Ovary (tissue), 9 donors: ENCODE measurements around the gene LEKR1. TPM values are rescaled to one million over a fixed set of nuclear protein-coding genes. Genes with fewer than 3 reads are reported as not detected.

Experiments used
- DNase-seq, 5 donors: peaks; one replicate each; pipeline ENCODE4 v3.0.0-alpha.2; 2019 to 2020
- H3K27ac ChIP-seq, 2 donors: fragments of 200-600 bp; one replicate each; pipeline versions ENCODE4 v1.5.1 to v1.8.0; 2019 to 2022
- H3K27me3 ChIP-seq: fragments of 200-600 bp; one replicate; pipeline ENCODE4 v1.8.0; 2022
- H3K36me3 ChIP-seq: fragments of 200-600 bp; sonication (generic); one replicate; pipeline ENCODE4 v1.5.1; 2019
- H3K4me1 ChIP-seq: one replicate; pipeline ENCODE4 v1.8.1; 2013; ENCODE audit warnings: mild to moderate bottlenecking, moderate library complexity; ENCODE audit not compliant: insufficient read depth
- H3K4me3 ChIP-seq: fragments of 200-600 bp; sonication (generic); one replicate; pipeline ENCODE4 v1.5.1; 2017
- H3K9me3 ChIP-seq, 2 donors: fragments of 200-600 bp in 1 of 2; sonication (generic) in 1 of 2; one replicate each; pipeline versions ENCODE4 v1.5.1 to v1.8.1; 2013 to 2019; ENCODE audit warnings: mild to moderate bottlenecking in 1 of 2, moderate library complexity in 1 of 2
- CTCF ChIP-seq, 3 donors: fragments of 450-650 bp in 2 of 3; fragments of 200-600 bp in 1 of 3; IDR thresholded peaks; one replicate each; pipeline versions ENCODE4 v1.5.1 to v1.8.0; 2016 to 2022; ENCODE audit warnings: antibody characterized with exemption in 3 of 3, mild to moderate bottlenecking in 1 of 3
- EP300 ChIP-seq: sonication (generic); formaldehyde crosslinking; IDR thresholded peaks from one replicate; pipeline ENCODE4 v1.6.1; 2017; ENCODE audit warnings: antibody characterized with exemption
- POLR2A ChIP-seq: fragments of 450-650 bp; IDR thresholded peaks from one replicate; pipeline ENCODE4 v1.6.1; 2017; ENCODE audit warnings: antibody characterized with exemption, mild to moderate bottlenecking, moderate library complexity
- WGBS, 3 donors: extraction: QIAGEN DNeasy Blood & Tissue Kit in 1 of 3; methylation state at CpG; one replicate each; pipeline versions ENCODE4 v1.1.5 to v1.1.7; 2013 to 2017; 5-methylcytosine and 5-hydroxymethylcytosine counted together
- intact Hi-C, 4 donors: fragments of 100-400 bp; cut with DNase I; formaldehyde crosslinking; loops; one replicate each; pipeline versions ENCODE4 v1.11.0 to v1.15.1; 2022 to 2023
- polyA plus RNA-seq, 2 donors: library from polyadenylated mRNA; stranded (reverse); fragments of 200-250 nt in 1 of 2; fragments of 350-450 nt in 1 of 2; fragmentation: Illumina TruSeq in 1 of 2; extraction: RNeasy Lipid Tissue Mini Kit (QIAGEN cat#74804) in 1 of 2; gene quantifications; one replicate each; pipeline ENCODE4 v1.2.3, GENCODE V29; 2013 to 2014
- small RNA-seq: library from RNA; depleted of rRNA; stranded (forward); fragments of <200 nt; gene quantifications from one replicate; pipeline ENCODE3, GENCODE V24; 2016
- total RNA-seq, 7 donors: library from RNA; depleted of rRNA in 2 of 7; stranded (reverse); fragments of >200 nt in 2 of 7; fragmentation: NEBNext Ultra II Directional in 3 of 7; extraction: Animal tissue kit (Norgen Biotek cat#: 25700) in 3 of 7; gene quantifications; one replicate each; pipeline versions ENCODE4 v1.1.0 to v1.2.4, GENCODE V29; 2016 to 2023
- donor health status: DM: no; HTN: no; CAD: no; lungs with moderate emphysema.
- donor health status: DM: no; HTN: no; CAD: no.
- donor health status: Bipolar disorder and iron deficiency.
- donor health status: DM: yes; HTN: yes; CAD: no.
- donor health status: DM: no; HTN: no; CAD: no.
- donor health status: DM: yes; HTN: yes; CAD: no.

Gene LEKR1
- total and polyA plus RNA-seq, 9 donors, result 0.38 to 7.8 (median 2.4) TPM

- 52 to 60% (median 55%) methylated on average over 5 of the region's 5 CpGs for WGBS, 3 donors
- Histone ChIP-seq H3K36me3 (no peaks in the 10 kb centered on the region), H3K9me3 (no peaks in the 10 kb centered on the region), H3K4me1 (peaks cover 2% of the 10 kb centered on the region), H3K27me3 (no peaks in the 10 kb centered on the region), H3K4me3 (no peak overlapping the region), H3K27ac (no peak overlapping the region)
- TF ChIP-seq EP300 (no peak), POLR2A (no peak), CTCF (IDR thresholded peaks at IDR 0.05) (no peak)
- intact Hi-C loops, result no loop called here
- no peak for DNase-seq
Observed at GRCh38 chr3:157094751-157095480, 268.8 kb downstream of the LEKR1 start.

Small RNA genes lying within 50 kb of the gene (small RNA-seq; reads per million reads assigned to genes)
- gene KLF3P2, result not detected

Other genes starting within 250 kb of the LEKR1 start
- 100 to 1,000 TPM in 2 of 7 donors, 10 to 100 TPM in 5; 26.3 to 109 (median 48.7) TPM for gene TIPARP, start 151.8 kb upstream of the LEKR1 start, total RNA-seq
- gene TIPARP, start 151.8 kb upstream of the LEKR1 start, polyA plus RNA-seq, result 10 to 100 TPM; 11.3 to 21.4 TPM